Left lung (tissue), 10 donors: ENCODE results near the gene MACC1. TPM values are rescaled to one million over a fixed set of nuclear protein-coding genes. Genes with fewer than 3 reads are reported as not detected.
"Not testable (repeated sequence)": the region's sequence is repeated elsewhere in the genome, so short reads cannot be mapped to it uniquely, and the experiment has no call there.

Experiments used
- ATAC-seq: fragments of 200-7000 bp; cut with Tn5 transposase; one replicate; pipeline ENCODE4 v1.9.1; 2020; ENCODE audit warnings: moderate library complexity
- DNase-seq, 4 donors: peaks; one replicate each; pipeline ENCODE4 v3.0.0-alpha.2; 2013 to 2020
- H3K27ac ChIP-seq, 2 donors: fragments of 200-600 bp; sonication (generic) in 1 of 2; one replicate each; pipeline versions ENCODE4 v1.5.0 to v1.8.0; 2020 to 2021
- H3K27me3 ChIP-seq, 2 donors: fragments of 200-600 bp; sonication (generic) in 1 of 2; one replicate each; pipeline versions ENCODE4 v1.5.0 to v1.8.0; 2020 to 2021
- H3K36me3 ChIP-seq, 2 donors: fragments of 200-600 bp; sonication (generic) in 1 of 2; one replicate each; pipeline versions ENCODE4 v1.5.0 to v1.8.0; 2020 to 2021
- H3K4me1 ChIP-seq, 2 donors: fragments of 200-600 bp; one replicate each; pipeline ENCODE4 v1.8.0; 2021
- H3K4me3 ChIP-seq, 2 donors: fragments of 200-600 bp; sonication (generic) in 1 of 2; one replicate each; pipeline versions ENCODE4 v1.5.0 to v1.8.0; 2020 to 2021; ENCODE audit warnings: mild to moderate bottlenecking in 1 of 2
- H3K9me3 ChIP-seq, 2 donors: fragments of 200-600 bp; sonication (generic) in 1 of 2; one replicate each; pipeline versions ENCODE4 v1.5.0 to v1.8.0; 2020 to 2021
- CTCF ChIP-seq, 2 donors: fragments of 200-600 bp; sonication (generic) in 1 of 2; IDR thresholded peaks; one replicate each; pipeline versions ENCODE4 v1.5.0 to v1.8.0; 2021; ENCODE audit warnings: antibody characterized with exemption in 2 of 2
- intact Hi-C, 2 donors: fragments of 100-400 bp; cut with DNase I; formaldehyde crosslinking; loops; one replicate each; pipeline versions ENCODE4 v1.11.2 to v1.14.2; 2022
- polyA plus RNA-seq, 6 donors: library from polyadenylated mRNA; unstranded; fragments of 120-200 nt; gene quantifications; one replicate each; pipeline ENCODE4 v1.2.1, GENCODE V29; 2013; ENCODE audit not compliant: insufficient read length in 6 of 6
- total RNA-seq, 2 donors: library from RNA; stranded (reverse); fragmentation: NEBNext Ultra II Directional; extraction: Animal tissue kit (Norgen Biotek cat#: 25700); gene quantifications; one replicate each; pipeline ENCODE4 v1.2.1, GENCODE V29; 2021
- donor health status: DM: no; HTN: yes; CAD: no.
- donor health status: DM: no; HTN: no; CAD: no.

The MACC1 gene
- total and polyA plus RNA-seq, 8 donors = 8.5 to 36.2 (median 12.2) TPM

- Histone ChIP-seq H3K36me3 (no peaks in the 10 kb centered on the region), H3K4me1 (no peaks in the 10 kb centered on the region), H3K27me3 (no peaks in the 10 kb centered on the region), H3K27ac (no peak overlapping the region), H3K9me3 (no peaks in the 10 kb centered on the region), H3K4me3 (no peak overlapping the region)
- ATAC-seq (no peak), DNase-seq (no peak)
- intact Hi-C loops = no loop called here
- no peak for TF ChIP-seq CTCF (IDR thresholded peaks at IDR 0.05)
These were observed 87.3 kb downstream of the MACC1 start for GRCh38 chr7:20129920-20130319.

- Histone ChIP-seq H3K36me3 (no peaks in the 10 kb centered on the region), H3K9me3 (no peaks in the 10 kb centered on the region), H3K4me3 (no peak overlapping the region), H3K27ac (no peak overlapping the region), H3K4me1 (no peaks in the 10 kb centered on the region), H3K27me3 (no peaks in the 10 kb centered on the region)
- intact Hi-C loops = no loop called here
- DNase-seq = no peak
- no peak for ATAC-seq
- no peak for TF ChIP-seq CTCF (IDR thresholded peaks at IDR 0.05)
These were observed 89.2 kb downstream of the MACC1 start for GRCh38 chr7:20128001-20128400.

- ATAC-seq, H3K27me3 ChIP-seq, H3K36me3 ChIP-seq, H3K4me1 ChIP-seq, H3K9me3 ChIP-seq, intact Hi-C loops, H3K27ac ChIP-seq, DNase-seq, H3K4me3 ChIP-seq: not testable (repeated sequence)
These were observed 91.1 kb downstream of the MACC1 start for GRCh38 chr7:20126060-20126459.

DNA sequence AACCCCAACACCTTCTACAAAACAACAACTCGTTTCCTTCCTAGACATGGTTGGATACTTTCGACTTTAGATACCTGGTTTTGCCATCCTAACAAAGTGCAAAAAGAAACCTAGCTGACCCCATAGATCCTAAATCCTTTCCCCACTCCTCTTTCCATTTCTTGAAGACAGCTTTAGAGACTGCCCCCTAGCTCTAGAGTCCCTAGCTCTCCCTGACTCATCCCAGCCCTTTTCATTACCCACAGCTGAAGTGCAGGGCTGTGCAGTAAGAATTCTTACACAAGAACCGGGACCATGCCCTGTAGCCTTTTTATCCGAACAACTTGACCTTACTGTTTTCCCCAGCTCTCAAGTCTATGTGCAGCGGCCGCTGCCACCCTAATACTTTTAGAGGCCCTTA, 93.1 kb downstream of the MACC1 start:
- H3K36me3 ChIP-seq, H3K9me3 ChIP-seq, DNase-seq, H3K4me3 ChIP-seq, intact Hi-C loops, H3K27me3 ChIP-seq, H3K27ac ChIP-seq, ATAC-seq, H3K4me1 ChIP-seq: not testable (repeated sequence)

DNA sequence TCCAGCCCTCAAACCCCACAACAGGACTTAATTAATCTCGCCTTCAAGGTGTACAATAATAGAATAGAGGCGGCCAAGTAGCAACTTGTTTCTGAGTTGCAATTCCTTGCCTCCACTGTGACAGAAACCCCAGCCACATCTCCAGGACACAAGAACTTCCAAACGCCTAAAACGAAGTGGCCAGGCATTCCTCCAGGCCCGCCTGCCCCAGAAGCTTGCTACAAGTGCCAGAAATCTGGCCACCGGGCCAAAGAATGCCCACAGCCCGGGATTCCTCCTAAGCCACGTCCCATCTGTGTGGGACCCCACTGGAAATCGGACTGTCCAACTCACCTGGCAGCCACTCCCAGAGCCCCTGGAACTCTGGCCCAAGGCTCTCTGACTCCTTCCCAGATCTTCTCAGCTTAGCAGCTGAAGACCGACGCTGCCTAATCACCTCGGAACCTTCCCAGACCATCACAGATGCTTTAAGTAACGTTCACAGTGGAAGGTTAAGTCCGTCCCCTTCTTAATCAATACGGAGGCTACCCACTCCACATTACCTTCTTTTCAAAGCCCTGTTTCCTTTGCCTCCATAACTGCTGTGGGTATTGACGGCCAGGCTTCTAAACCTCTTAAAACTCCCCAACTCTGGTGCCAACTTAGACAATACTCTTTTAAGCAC, 94.4 kb downstream of the MACC1 start:
- H3K27ac ChIP-seq, H3K4me1 ChIP-seq, ATAC-seq, intact Hi-C loops, H3K9me3 ChIP-seq, H3K36me3 ChIP-seq, H3K27me3 ChIP-seq, H3K4me3 ChIP-seq: not testable (repeated sequence)
- peak in 1 of 4 donors; percentile 51 for DNase-seq

GRCh38 chr7:20122073-20122472, 95.1 kb downstream of the MACC1 start:
- DNase-seq (no peak), ATAC-seq (no peak)
- Histone ChIP-seq H3K27ac (no peak overlapping the region), H3K4me1 (no peaks in the 10 kb centered on the region), H3K4me3 (no peak overlapping the region), H3K36me3 (no peaks in the 10 kb centered on the region), H3K9me3 (no peaks in the 10 kb centered on the region), H3K27me3 (no peaks in the 10 kb centered on the region)
- TF ChIP-seq CTCF (IDR thresholded peaks at IDR 0.05) = no peak
- intact Hi-C loops = no loop called here

DNA sequence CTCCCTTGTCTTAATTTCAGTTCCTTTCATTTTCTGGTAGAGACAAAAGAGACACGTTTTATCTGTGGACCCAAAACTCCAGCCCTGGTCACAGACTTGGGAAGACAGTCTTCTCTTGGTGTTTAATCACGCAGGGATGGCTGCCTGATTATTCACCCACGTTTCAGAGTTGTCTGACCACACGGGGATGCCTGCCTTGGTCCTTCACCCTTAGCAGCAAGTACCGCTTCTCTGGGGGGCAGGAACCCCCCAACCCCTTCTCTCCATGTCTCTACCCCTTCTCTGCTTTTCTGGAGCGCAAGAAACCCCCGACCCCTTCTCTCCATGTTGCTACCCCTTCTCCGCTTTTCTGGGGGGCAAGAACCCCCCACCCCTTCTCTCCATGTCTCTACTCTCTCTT, 95.8 kb downstream of the MACC1 start:
- Histone ChIP-seq H3K27me3 (no peaks in the 10 kb centered on the region), H3K36me3 (no peaks in the 10 kb centered on the region), H3K9me3 (no peaks in the 10 kb centered on the region), H3K4me3 (no peak overlapping the region), H3K4me1 (no peaks in the 10 kb centered on the region), H3K27ac (no peak overlapping the region)
- no peak for ATAC-seq
- no peak for DNase-seq
- intact Hi-C loops = no loop called here
- no peak for TF ChIP-seq CTCF (IDR thresholded peaks at IDR 0.05)

DNA sequence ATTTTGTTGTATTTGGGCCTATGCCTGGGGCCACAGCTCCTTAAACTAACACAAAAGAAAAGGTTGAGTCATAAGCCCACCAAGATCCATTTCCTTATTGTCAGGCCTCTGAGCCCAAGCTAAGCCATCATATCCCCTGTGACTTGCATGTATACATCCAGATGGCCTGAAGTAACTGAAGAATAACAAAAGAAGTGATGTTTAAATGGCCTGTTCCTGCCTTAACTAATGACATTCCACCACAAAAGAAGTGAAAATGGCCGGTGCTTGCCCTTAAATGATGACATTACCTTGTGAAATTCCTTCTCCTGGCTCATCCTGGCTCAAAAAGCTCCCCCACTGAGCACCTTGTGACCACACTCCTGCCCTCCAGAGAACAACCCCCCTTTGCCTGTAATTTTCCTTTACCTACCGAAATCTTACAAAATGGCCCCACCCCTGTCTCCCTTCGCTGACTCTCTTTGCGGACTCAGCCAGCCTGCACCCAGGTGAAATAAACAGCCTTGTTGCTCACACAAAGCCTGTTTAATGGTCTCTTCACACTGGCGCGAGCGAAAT, 96.5 kb downstream of the MACC1 start:
- H3K36me3 ChIP-seq, ATAC-seq, H3K27ac ChIP-seq, intact Hi-C loops, H3K27me3 ChIP-seq, H3K9me3 ChIP-seq, H3K4me3 ChIP-seq, DNase-seq, H3K4me1 ChIP-seq: not testable (repeated sequence)
